ENCODE data around the gene AP3S2.
"Not testable (repeated sequence)": the region's sequence is repeated elsewhere in the genome, so short reads cannot be mapped to it uniquely, and the experiment has no call there.

Gene AP3S2

GRCh38 chr15:89869490-89869889, 24.3 kb downstream of the AP3S2 start:
- not testable (repeated sequence) for DNase-seq (ENCODE audit: low read depth in 1 of 2, low spot score in 1 of 2)

- no peak for DNase-seq (ENCODE audit: low read depth in 1 of 2, low spot score in 1 of 2)
Observed at GRCh38 chr15:89864958-89865739, 28.6 kb downstream of the AP3S2 start.

GRCh38 chr15:89863918-89864317, 29.9 kb downstream of the AP3S2 start:
- DNase-seq (ENCODE audit: low read depth in 1 of 2, low spot score in 1 of 2): no peak

- no peak for DNase-seq (ENCODE audit: low read depth in 1 of 2, low spot score in 1 of 2)
Observed at GRCh38 chr15:89860891-89861290, 32.9 kb downstream of the AP3S2 start.

- no peak for DNase-seq (ENCODE audit: low read depth in 1 of 2, low spot score in 1 of 2)
Observed at GRCh38 chr15:89860431-89860830, 33.4 kb downstream of the AP3S2 start.

GRCh38 chr15:89858661-89859458, 34.9 kb downstream of the AP3S2 start:
- no peak for DNase-seq (ENCODE audit: low read depth in 1 of 2, low spot score in 1 of 2)

- DNase-seq (ENCODE audit: low read depth in 1 of 2, low spot score in 1 of 2): no peak
Observed at GRCh38 chr15:89857673-89858072, 36.1 kb downstream of the AP3S2 start.

- DNase-seq (ENCODE audit: low read depth in 1 of 2, low spot score in 1 of 2): no peak
Observed at GRCh38 chr15:89855948-89856347, 37.8 kb downstream of the AP3S2 start.

- not testable (repeated sequence) for DNase-seq (ENCODE audit: low read depth in 1 of 2, low spot score in 1 of 2)
Observed at GRCh38 chr15:89854863-89855262, 38.9 kb downstream of the AP3S2 start.

- DNase-seq (ENCODE audit: low read depth in 1 of 2, low spot score in 1 of 2): no peak
Observed at GRCh38 chr15:89852342-89852995, 41.3 kb downstream of the AP3S2 start.

GRCh38 chr15:89851673-89852341, 42.0 kb downstream of the AP3S2 start:
- DNase-seq (ENCODE audit: low read depth in 1 of 2, low spot score in 1 of 2): no peak

GRCh38 chr15:89848970-89849292, 44.9 kb downstream of the AP3S2 start:
- DNase-seq (ENCODE audit: low read depth in 1 of 2, low spot score in 1 of 2): no peak

GRCh38 chr15:89847101-89847500, 46.7 kb downstream of the AP3S2 start:
- no peak for DNase-seq (ENCODE audit: low read depth in 1 of 2, low spot score in 1 of 2)

GRCh38 chr15:89845305-89845893, 48.4 kb downstream of the AP3S2 start:
- DNase-seq (ENCODE audit: low read depth in 1 of 2, low spot score in 1 of 2): no peak

- no peak for DNase-seq (ENCODE audit: low read depth in 1 of 2, low spot score in 1 of 2)
Observed at GRCh38 chr15:89841962-89842361, 51.8 kb downstream of the AP3S2 start.

- DNase-seq (ENCODE audit: low read depth in 1 of 2, low spot score in 1 of 2): no peak
Observed at GRCh38 chr15:89841306-89841705, 52.5 kb downstream of the AP3S2 start.

GRCh38 chr15:89839167-89839810, 54.5 kb downstream of the AP3S2 start:
- no peak for DNase-seq (ENCODE audit: low read depth in 1 of 2, low spot score in 1 of 2)

- no peak for DNase-seq (ENCODE audit: low read depth in 1 of 2, low spot score in 1 of 2)
Observed at GRCh38 chr15:89837830-89838178, 56.0 kb downstream of the AP3S2 start.

GRCh38 chr15:89837134-89837829, 56.5 kb downstream of the AP3S2 start:
- no peak for DNase-seq (ENCODE audit: low read depth in 1 of 2, low spot score in 1 of 2)

All from activated T-helper 1 cell treated with anti-CD3 and anti-CD28 coated beads, Interleukin-2, amount 50 U/mL, for 16 hours (primary cell).